Measurements from ENCODE around the gene HS6ST2. TPM values are rescaled to one million over a fixed set of nuclear protein-coding genes. Genes with fewer than 3 reads are reported as not detected.

HS6ST2 gene
- total RNA-seq, 1 experiment from 2014 or later: 8.1 TPM

DNA sequence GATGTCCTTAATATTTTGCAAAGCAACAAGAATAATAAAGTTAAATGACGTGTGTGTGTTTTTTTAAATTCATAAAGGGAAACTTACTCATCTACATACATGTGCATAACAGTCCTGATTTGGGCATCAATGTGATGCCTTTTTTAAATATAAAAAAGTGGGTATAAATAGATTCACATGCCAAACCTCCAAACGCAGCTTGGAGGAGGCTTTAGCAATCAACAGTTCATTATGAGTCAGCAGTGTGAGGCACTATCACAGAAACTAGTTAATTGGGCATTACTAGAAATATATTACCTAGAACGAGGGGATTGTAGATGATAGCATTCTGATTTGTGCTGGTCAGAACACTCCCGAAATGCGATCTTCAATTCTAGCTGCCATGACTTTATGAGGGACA lies 115.1 kb downstream of the HS6ST2 start:
- Mint-ChIP-seq H3K4me1 (peaks cover 15% of the 10 kb centered on the region), H3K27me3 (ENCODE audit: low read depth) (no peaks in the 10 kb centered on the region), H3K4me3 (no peak overlapping the region), H3K36me3 (no peaks in the 10 kb centered on the region), H3K9me3 (no peaks in the 10 kb centered on the region), H3K27ac (no peak overlapping the region)
- ChIA-PET POLR2A (no interaction called here), CTCF (no interaction called here)
- TF ChIP-seq, protein P1, sequence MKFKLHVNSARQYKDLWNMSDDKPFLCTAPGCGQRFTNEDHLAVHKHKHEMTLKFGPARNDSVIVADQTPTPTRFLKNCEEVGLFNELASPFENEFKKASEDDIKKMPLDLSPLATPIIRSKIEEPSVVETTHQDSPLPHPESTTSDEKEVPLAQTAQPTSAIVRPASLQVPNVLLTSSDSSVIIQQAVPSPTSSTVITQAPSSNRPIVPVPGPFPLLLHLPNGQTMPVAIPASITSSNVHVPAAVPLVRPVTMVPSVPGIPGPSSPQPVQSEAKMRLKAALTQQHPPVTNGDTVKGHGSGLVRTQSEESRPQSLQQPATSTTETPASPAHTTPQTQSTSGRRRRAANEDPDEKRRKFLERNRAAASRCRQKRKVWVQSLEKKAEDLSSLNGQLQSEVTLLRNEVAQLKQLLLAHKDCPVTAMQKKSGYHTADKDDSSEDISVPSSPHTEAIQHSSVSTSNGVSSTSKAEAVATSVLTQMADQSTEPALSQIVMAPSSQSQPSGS (CRISPR knock-in tag; IDR thresholded peaks at IDR 0.05; ENCODE audit: borderline replicate concordance, low read depth): no peak
- TF ChIP-seq, protein P2, sequence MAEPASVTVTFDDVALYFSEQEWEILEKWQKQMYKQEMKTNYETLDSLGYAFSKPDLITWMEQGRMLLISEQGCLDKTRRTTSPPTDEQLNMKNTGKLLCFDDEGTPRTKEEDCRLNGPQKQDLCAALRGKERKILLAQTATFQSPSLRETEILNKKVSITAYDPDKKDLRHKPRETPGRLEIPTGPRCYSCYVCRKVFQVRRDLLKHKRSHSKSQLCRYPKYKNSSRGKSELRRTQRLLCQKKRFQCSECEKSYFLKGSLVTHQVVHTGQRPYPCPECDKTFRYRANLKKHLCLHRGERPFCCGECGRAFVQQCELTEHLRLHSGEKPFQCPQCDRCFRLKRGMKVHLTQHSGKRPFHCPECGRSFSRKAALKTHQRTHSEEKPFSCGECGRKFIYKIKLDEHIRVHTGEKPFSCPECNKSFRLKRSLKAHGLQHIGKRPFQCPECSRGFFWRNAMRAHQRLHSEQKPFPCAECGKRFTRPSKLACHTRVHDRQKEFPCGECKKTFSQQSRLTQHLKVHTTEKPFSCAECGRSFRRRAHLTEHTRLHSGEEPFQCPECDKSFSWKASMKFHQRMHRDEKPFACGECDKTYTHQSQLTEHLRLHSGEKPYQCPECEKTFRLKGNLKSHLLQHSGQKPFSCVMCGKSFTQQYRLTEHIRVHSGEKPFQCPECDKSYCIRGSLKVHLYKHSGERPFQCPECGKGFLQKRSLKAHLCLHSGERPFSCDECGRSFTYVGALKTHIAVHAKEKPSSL (CRISPR knock-in tag; conservative IDR thresholded peaks at IDR 0.05): no peak
- TF ChIP-seq, protein P3, sequence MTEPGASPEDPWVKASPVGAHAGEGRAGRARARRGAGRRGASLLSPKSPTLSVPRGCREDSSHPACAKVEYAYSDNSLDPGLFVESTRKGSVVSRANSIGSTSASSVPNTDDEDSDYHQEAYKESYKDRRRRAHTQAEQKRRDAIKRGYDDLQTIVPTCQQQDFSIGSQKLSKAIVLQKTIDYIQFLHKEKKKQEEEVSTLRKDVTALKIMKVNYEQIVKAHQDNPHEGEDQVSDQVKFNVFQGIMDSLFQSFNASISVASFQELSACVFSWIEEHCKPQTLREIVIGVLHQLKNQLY (CRISPR knock-in tag; IDR thresholded peaks at IDR 0.05): no peak
- TF ChIP-seq SOX15 (CRISPR knock-in tag; IDR thresholded peaks at IDR 0.05): no peak
- TF ChIP-seq, protein P4, sequence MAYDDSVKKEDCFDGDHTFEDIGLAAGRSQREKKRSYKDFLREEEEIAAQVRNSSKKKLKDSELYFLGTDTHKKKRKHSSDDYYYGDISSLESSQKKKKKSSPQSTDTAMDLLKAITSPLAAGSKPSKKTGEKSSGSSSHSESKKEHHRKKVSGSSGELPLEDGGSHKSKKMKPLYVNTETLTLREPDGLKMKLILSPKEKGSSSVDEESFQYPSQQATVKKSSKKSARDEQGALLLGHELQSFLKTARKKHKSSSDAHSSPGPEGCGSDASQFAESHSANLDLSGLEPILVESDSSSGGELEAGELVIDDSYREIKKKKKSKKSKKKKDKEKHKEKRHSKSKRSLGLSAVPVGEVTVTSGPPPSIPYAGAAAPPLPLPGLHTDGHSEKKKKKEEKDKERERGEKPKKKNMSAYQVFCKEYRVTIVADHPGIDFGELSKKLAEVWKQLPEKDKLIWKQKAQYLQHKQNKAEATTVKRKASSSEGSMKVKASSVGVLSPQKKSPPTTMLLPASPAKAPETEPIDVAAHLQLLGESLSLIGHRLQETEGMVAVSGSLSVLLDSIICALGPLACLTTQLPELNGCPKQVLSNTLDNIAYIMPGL (CRISPR knock-in tag; IDR thresholded peaks at IDR 0.05): no peak
- TF ChIP-seq ETV6 (CRISPR knock-in tag; IDR thresholded peaks at IDR 0.05): no peak
- TF ChIP-seq ZBTB21 (CRISPR knock-in tag; IDR thresholded peaks at IDR 0.05; ENCODE audit: borderline replicate concordance): no peak
- no peak for TF ChIP-seq EMX1 (CRISPR knock-in tag; IDR thresholded peaks at IDR 0.05)
- TF ChIP-seq, protein P5, sequence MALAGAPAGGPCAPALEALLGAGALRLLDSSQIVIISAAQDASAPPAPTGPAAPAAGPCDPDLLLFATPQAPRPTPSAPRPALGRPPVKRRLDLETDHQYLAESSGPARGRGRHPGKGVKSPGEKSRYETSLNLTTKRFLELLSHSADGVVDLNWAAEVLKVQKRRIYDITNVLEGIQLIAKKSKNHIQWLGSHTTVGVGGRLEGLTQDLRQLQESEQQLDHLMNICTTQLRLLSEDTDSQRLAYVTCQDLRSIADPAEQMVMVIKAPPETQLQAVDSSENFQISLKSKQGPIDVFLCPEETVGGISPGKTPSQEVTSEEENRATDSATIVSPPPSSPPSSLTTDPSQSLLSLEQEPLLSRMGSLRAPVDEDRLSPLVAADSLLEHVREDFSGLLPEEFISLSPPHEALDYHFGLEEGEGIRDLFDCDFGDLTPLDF (CRISPR knock-in tag; IDR thresholded peaks at IDR 0.05): no peak
- no peak for TF ChIP-seq OVOL2 (CRISPR knock-in tag; IDR thresholded peaks at IDR 0.05; ENCODE audit: borderline replicate concordance)
- TF ChIP-seq ZNF317 (CRISPR knock-in tag; IDR thresholded peaks at IDR 0.05; ENCODE audit: borderline replicate concordance, low read depth): no peak
- no peak for TF ChIP-seq ZNF263 (CRISPR knock-in tag; IDR thresholded peaks at IDR 0.05; ENCODE audit: low read depth)
- TF ChIP-seq, protein P6, sequence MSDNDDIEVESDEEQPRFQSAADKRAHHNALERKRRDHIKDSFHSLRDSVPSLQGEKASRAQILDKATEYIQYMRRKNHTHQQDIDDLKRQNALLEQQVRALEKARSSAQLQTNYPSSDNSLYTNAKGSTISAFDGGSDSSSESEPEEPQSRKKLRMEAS (CRISPR knock-in tag; IDR thresholded peaks at IDR 0.05): no peak
- TF ChIP-seq, protein P7, sequence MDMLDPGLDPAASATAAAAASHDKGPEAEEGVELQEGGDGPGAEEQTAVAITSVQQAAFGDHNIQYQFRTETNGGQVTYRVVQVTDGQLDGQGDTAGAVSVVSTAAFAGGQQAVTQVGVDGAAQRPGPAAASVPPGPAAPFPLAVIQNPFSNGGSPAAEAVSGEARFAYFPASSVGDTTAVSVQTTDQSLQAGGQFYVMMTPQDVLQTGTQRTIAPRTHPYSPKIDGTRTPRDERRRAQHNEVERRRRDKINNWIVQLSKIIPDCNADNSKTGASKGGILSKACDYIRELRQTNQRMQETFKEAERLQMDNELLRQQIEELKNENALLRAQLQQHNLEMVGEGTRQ (CRISPR knock-in tag; IDR thresholded peaks at IDR 0.05): no peak
- no peak for TF ChIP-seq ESRRA (CRISPR knock-in tag; IDR thresholded peaks at IDR 0.05; ENCODE audit: borderline replicate concordance)
- no peak for TF ChIP-seq FOXJ3 (CRISPR knock-in tag; IDR thresholded peaks at IDR 0.05; ENCODE audit: borderline replicate concordance)
- DNase-seq (ENCODE audit: low spot score) (no peak), ATAC-seq (no peak)

All from WTC11 (cell line).